ENCODE data around the gene OR2V1.

DNA sequence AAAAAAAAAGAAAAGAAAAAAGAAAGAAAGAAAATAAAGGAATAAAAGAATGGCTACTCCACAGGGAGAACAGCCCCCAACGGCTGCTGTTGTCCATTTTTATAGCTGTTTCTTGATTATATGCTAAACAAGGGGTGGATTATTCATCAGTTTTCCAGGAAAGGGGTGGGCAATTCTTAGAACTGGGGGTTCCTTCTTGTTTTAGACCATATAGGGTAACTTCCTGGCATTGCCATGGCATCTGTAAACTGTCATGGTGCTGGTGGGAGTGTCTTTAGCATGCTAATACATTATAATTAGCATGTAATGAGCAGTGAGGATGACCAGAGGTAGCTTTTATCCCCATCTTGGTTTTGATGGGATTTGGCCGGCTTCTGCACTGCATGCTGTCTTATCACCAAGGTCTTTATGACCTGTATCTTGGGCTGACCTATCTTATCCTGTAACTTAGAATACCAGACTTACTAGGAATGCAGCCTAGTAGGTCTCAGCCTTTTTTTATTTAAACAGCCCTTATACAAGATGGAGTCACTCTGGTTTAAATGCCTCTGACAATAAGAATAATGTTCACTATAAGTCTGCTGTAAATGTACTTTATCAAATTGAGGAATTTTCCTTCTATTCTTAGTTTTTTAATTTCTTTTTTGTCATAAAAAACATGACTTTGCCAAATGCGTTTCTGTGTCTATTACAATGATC lies 45.4 kb upstream of the OR2V1 start:
- TF ChIP-seq EZH2 (IDR thresholded peaks at IDR 0.05): no peak
- TF ChIP-seq POLR2AphosphoS5 (IDR thresholded peaks at IDR 0.05; ENCODE audit: borderline replicate concordance, low read depth, low read length): no peak

Data from SK-N-MC (cell line).